SK-N-MC (cell line): ENCODE measurements around the gene TXNRD2.

Experiments
- EZH2 ChIP-seq: fragments of 200-600 bp; sonication (generic); IDR thresholded peaks from one replicate; pipeline ENCODE4 v1.6.1; 2017; ENCODE audit warnings: antibody characterized with exemption
- POLR2AphosphoS5 ChIP-seq: IDR thresholded peaks from 2 replicates; pipeline ENCODE4 v1.6.1; 2012; ENCODE audit warnings: mild to moderate bottlenecking, low read depth, low read length, borderline replicate concordance

DNA sequence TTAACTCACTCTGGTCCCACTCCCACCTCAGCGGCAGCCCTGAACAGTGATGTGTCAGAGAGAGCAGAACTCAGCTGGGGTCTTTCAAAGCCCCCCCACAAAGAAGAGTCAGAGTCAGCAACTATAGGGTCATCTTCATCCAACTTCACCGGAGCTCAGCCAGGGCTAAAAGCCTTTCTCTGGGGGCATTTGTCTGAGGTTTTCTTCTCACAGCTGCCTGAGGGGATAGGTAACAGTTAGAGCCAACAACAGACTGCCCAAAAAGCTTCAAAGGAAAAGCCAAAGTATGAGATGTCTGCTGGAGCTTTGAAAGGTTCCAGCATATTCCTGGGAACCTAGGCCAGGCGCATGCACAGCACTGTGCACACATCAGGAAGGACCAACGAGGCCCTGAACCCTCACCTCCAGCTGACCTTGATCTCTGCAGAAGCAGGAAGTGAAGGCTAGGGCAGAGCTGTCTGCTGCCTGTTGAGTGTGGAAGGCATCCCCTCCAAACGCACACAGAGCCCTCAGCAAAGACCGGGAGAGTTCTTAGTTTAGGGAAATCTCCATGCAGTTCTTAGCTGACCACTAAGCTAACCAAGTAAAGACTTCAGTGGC, 28.2 kb downstream of the TXNRD2 start:
- TF ChIP-seq EZH2 = no peak
- TF ChIP-seq POLR2AphosphoS5 = no peak
